ENCODE measurements around the gene SYNJ2. TPM values are rescaled to one million over a fixed set of nuclear protein-coding genes. Genes with fewer than 3 reads are reported as not detected.

Gene SYNJ2
- total RNA-seq, 1 donor from 2014 or later, result 8.3 TPM

DNA sequence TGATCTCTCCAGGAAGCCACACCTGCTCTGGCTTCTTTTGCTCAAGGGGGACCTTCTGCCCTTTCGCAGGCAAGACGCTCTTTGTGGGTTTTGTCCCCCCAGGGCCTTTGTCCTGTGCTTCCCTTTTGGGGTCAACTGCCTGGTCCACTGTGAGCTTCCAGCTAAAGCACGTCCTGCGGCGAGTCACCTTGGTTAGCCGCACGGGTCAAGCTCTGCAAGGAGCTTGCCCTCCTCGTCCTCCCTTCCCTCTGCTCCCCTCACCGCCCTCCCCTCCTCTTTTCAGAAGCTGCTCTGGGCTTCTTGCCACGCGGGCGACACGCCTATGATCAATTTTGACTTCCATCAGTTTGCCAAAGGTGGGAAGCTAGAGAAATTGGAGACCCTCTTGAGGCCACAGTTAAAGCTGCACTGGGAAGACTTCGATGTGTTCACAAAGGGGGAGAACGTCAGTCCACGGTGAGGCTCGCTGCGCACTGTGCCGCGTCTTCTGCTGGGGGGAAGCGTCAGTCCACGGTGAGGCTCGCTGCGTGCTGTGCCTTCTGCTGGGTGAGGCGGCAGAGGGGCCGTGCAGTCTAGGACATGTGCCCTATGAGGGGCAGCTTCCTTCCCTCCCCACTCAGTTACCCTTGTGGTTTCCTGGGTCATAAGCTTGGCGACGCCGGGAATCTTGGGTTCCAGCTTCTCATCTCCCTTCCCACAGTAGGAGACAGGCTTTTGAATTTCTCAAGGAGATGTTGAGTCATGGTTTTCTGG lies 80.2 kb downstream of the SYNJ2 start:
- DNase-seq (ENCODE audit: extremely low spot score in 2 of 2), result no peak
- no peaks in the 10 kb centered on the region for H3K9me3 ChIP-seq
- H3K4me1 ChIP-seq, result peaks cover 32% of the 10 kb centered on the region
- intact Hi-C loops (cut with DNase I), result no loop called here
- no peak overlapping the region for H3K4me3 ChIP-seq
- TF ChIP-seq, protein P1, sequence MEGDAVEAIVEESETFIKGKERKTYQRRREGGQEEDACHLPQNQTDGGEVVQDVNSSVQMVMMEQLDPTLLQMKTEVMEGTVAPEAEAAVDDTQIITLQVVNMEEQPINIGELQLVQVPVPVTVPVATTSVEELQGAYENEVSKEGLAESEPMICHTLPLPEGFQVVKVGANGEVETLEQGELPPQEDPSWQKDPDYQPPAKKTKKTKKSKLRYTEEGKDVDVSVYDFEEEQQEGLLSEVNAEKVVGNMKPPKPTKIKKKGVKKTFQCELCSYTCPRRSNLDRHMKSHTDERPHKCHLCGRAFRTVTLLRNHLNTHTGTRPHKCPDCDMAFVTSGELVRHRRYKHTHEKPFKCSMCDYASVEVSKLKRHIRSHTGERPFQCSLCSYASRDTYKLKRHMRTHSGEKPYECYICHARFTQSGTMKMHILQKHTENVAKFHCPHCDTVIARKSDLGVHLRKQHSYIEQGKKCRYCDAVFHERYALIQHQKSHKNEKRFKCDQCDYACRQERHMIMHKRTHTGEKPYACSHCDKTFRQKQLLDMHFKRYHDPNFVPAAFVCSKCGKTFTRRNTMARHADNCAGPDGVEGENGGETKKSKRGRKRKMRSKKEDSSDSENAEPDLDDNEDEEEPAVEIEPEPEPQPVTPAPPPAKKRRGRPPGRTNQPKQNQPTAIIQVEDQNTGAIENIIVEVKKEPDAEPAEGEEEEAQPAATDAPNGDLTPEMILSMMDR (IDR thresholded peaks at IDR 0.05), result no peak
- TF ChIP-seq POLR2A (IDR thresholded peaks at IDR 0.05), result no peak
- TF ChIP-seq POLR2AphosphoS5 (IDR thresholded peaks at IDR 0.05; ENCODE audit: insufficient read depth in 1 of 2, low read depth in 1 of 2), result no peak
- H3K27ac ChIP-seq, result peak overlapping the region; percentile 78
- H3K36me3 ChIP-seq, result peaks cover 0 to 11% of the 10 kb centered on the region in 2 donors
- no peaks in the 10 kb centered on the region for H3K27me3 ChIP-seq

GRCh38 chr6:158063736-158064135 lies 82.1 kb downstream of the SYNJ2 start:
- Histone ChIP-seq H3K9me3 (no peaks in the 10 kb centered on the region), H3K36me3 (peaks cover 0 to 11% of the 10 kb centered on the region in 2 donors), H3K4me3 (no peak overlapping the region), H3K4me1 (peaks cover 30% of the 10 kb centered on the region), H3K27me3 (no peaks in the 10 kb centered on the region), H3K27ac (no peak overlapping the region)
- TF ChIP-seq, protein P1 (IDR thresholded peaks at IDR 0.05), result no peak
- TF ChIP-seq POLR2A (IDR thresholded peaks at IDR 0.05) (no peak), POLR2AphosphoS5 (IDR thresholded peaks at IDR 0.05; ENCODE audit: insufficient read depth in 1 of 2, low read depth in 1 of 2) (no peak)
- intact Hi-C loops (cut with DNase I), result no loop called here
- DNase-seq (ENCODE audit: extremely low spot score in 2 of 2), result no peak

- Histone ChIP-seq H3K9me3 (no peaks in the 10 kb centered on the region), H3K27me3 (no peaks in the 10 kb centered on the region), H3K27ac (no peak overlapping the region), H3K4me3 (no peak overlapping the region), H3K36me3 (peaks cover 0 to 11% of the 10 kb centered on the region in 2 donors), H3K4me1 (peaks cover 33% of the 10 kb centered on the region)
- TF ChIP-seq, protein P1 (IDR thresholded peaks at IDR 0.05), result no peak
- TF ChIP-seq POLR2AphosphoS5 (IDR thresholded peaks at IDR 0.05; ENCODE audit: insufficient read depth in 1 of 2, low read depth in 1 of 2), result no peak
- no peak for TF ChIP-seq POLR2A (IDR thresholded peaks at IDR 0.05)
- intact Hi-C loops (cut with DNase I), result no loop called here
- no peak for DNase-seq (ENCODE audit: extremely low spot score in 2 of 2)
Measured at GRCh38 chr6:158064725-158065251, 83.1 kb downstream of the SYNJ2 start.

DNA sequence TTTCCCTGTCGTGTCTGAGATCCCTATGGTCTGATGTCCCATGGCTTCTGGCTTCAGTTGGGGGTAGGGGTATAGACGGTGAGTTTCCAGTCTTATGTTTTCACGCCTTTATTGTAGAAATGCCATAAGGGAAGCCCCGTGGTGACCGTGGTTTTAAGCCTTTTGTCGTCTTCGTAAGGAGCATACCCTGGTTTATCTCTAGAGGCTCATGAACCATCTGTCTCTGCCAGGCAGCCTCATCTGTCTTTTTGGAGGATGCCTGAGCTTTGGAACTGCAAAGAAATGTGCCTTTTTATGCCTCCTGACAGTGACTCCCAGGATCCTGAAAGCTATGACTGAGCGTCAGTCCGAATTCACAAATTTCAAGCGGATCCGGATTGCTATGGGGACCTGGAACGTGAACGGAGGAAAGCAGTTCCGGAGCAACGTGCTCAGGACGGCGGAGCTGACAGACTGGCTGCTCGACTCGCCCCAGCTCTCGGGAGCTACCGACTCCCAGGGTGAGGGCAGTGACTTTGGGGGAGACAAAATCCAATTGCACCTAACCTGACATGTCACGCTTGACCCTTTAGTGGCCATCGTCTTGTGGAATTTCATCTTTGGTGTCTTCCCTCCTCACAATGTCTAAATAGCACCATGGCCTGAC lies 84.6 kb downstream of the SYNJ2 start:
- Histone ChIP-seq H3K4me1 (peaks cover 19% of the 10 kb centered on the region), H3K4me3 (no peak overlapping the region), H3K27me3 (no peaks in the 10 kb centered on the region), H3K9me3 (no peaks in the 10 kb centered on the region), H3K27ac (no peak overlapping the region), H3K36me3 (peaks cover 0 to 11% of the 10 kb centered on the region in 2 donors)
- DNase-seq (ENCODE audit: extremely low spot score in 2 of 2), result no peak
- no peak for TF ChIP-seq POLR2AphosphoS5 (IDR thresholded peaks at IDR 0.05; ENCODE audit: insufficient read depth in 1 of 2, low read depth in 1 of 2)
- intact Hi-C loops (cut with DNase I), result no loop called here

DNA sequence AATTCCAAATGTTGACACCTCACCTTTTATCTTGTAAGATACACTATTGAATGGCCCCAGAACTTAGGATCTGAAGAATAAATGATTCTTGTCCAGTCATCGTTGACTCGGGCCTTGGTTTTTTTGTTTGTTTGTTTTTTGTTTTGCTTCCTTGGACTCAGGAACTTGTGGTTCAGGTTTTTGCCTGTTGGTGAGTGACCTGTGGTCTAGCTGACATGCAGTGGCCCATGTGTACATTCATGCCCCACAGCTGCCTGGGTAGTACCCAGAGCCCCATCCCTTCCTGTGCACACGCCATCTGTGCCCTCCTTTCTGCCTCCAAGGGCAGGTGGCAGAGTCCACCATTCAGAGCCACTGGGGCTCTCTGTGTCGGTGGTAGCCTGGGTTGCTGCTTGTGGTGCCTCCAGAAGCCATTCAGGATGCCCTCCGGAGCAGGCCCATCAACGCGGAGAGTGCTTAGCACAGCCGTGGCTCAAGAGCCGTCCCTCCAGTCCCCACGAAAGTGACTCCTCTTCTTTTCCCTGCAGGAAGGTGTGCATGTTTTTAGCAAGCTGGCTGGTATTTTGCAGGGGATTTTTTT lies 85.9 kb downstream of the SYNJ2 start:
- intact Hi-C loops (cut with DNase I), result no loop called here
- Histone ChIP-seq H3K4me1 (peaks cover 14% of the 10 kb centered on the region), H3K36me3 (peaks cover 0 to 11% of the 10 kb centered on the region in 2 donors), H3K4me3 (no peak overlapping the region), H3K27ac (no peak overlapping the region), H3K27me3 (no peaks in the 10 kb centered on the region), H3K9me3 (no peaks in the 10 kb centered on the region)
- no peak for DNase-seq (ENCODE audit: extremely low spot score in 2 of 2)
- TF ChIP-seq POLR2A (IDR thresholded peaks at IDR 0.05), result no peak
- no peak for TF ChIP-seq POLR2AphosphoS5 (IDR thresholded peaks at IDR 0.05; ENCODE audit: insufficient read depth in 1 of 2, low read depth in 1 of 2)
- TF ChIP-seq, protein P1 (IDR thresholded peaks at IDR 0.05), result no peak
